NB4 (cell line): Measurements from ENCODE around the gene NOP53.

Experiments used
- CTCF ChIP-seq: IDR thresholded peaks from one replicate; pipeline ENCODE4 v1.5.1; 2012; ENCODE audit warnings: low read depth, low read length
- MYC ChIP-seq: IDR thresholded peaks from 2 replicates; pipeline ENCODE4 v1.6.1; 2011; ENCODE audit warnings: low read depth, low read length

DNA sequence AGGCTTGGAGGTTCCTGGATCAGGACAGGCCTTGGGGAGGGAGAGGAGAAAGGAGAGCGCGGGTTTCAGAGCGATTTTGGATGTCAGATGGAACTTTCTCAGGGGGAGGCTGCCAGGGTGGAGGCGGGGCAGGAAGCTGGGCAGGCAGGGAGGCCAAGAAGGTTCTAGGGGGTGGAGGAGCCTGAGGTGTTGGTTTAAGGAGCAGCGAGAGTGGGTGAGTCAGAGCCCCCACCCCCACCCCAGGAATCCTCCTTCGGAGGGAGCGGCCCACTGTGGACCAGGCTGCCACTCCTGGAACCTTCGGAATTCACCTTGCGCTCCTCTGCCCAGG lies 15.9 kb upstream of the NOP53 start:
- no peak for TF ChIP-seq MYC
- TF ChIP-seq CTCF = no peak
